Lung (tissue), 12 donors: ENCODE measurements around the gene LITAF. TPM values are rescaled to one million over a fixed set of nuclear protein-coding genes. Genes with fewer than 3 reads are reported as not detected.

Source experiments
- ATAC-seq: fragments of 200-7000 bp; cut with Tn5 transposase; one replicate; pipeline ENCODE4 v1.9.1; 2020; ENCODE audit warnings: moderate number of reproducible peaks; ENCODE audit not compliant: insufficient read depth, low FRiP score
- DNase-seq, 3 donors: peaks; one replicate each; pipeline ENCODE4 v3.0.0-alpha.2; 2013 to 2017
- H3K27ac ChIP-seq, 2 donors: one replicate each; pipeline ENCODE4 v1.5.1; 2013; ENCODE audit warnings: mild to moderate bottlenecking in 2 of 2, moderate library complexity in 2 of 2, control low read depth in 1 of 2, inconsistent platforms in 1 of 2, low read depth in 1 of 2, low read length in 1 of 2
- H3K27me3 ChIP-seq, 3 donors: one replicate each; pipeline ENCODE4 v1.5.1; 2013; ENCODE audit warnings: low read length in 2 of 3; ENCODE audit not compliant: control insufficient read depth in 3 of 3, insufficient read depth in 3 of 3
- H3K36me3 ChIP-seq, 4 donors: one replicate each; pipeline ENCODE4 v1.5.1; 2013; ENCODE audit warnings: low read length in 4 of 4, mild to moderate bottlenecking in 1 of 4, moderate library complexity in 1 of 4; ENCODE audit not compliant: control insufficient read depth in 4 of 4, insufficient read depth in 4 of 4
- H3K4me1 ChIP-seq, 5 donors: one replicate each; pipeline ENCODE4 v1.5.1; 2013; ENCODE audit warnings: low read length in 5 of 5, mild to moderate bottlenecking in 2 of 5, moderate library complexity in 1 of 5; ENCODE audit not compliant: control insufficient read depth in 5 of 5, insufficient read depth in 5 of 5
- H3K4me3 ChIP-seq: one replicate; pipeline ENCODE4 v1.5.1; 2013; ENCODE audit warnings: mild to moderate bottlenecking, control low read depth, moderate library complexity
- H3K9ac ChIP-seq, 2 donors: one replicate each; pipeline ENCODE4 v1.5.1; 2013; ENCODE audit warnings: low read length in 2 of 2, control low read depth in 1 of 2; ENCODE audit not compliant: insufficient read depth in 1 of 2
- H3K9me3 ChIP-seq, 4 donors: one replicate each; pipeline ENCODE4 v1.5.1; 2013; ENCODE audit warnings: low read length in 3 of 4, mild to moderate bottlenecking in 1 of 4, moderate library complexity in 1 of 4; ENCODE audit not compliant: control insufficient read depth in 4 of 4, insufficient read depth in 3 of 4
- WGBS, 2 donors: extraction: QIAGEN DNeasy Blood & Tissue Kit; methylation state at CpG; one replicate each; pipeline ENCODE4 v1.1.7; 2013; 5-methylcytosine and 5-hydroxymethylcytosine counted together
- polyA plus RNA-seq, 2 donors: library from polyadenylated mRNA; stranded (reverse); fragments of 200-250 nt; gene quantifications; one replicate each; pipeline ENCODE4 v1.2.1, GENCODE V29; 2013
- total RNA-seq, 2 donors: library from RNA; depleted of rRNA in 1 of 2; stranded (reverse); fragments of >200 nt in 1 of 2; gene quantifications; one replicate each; pipeline ENCODE4 v1.2.1, GENCODE V29; 2014 to 2021
- TF ChIP-seq, protein P1 (sequence below): IDR thresholded peaks from 2 replicates; pipeline ENCODE4 v1.5.1; 2012; ENCODE audit warnings: mild to moderate bottlenecking; ENCODE audit errors: control extremely low read depth, extremely low read depth
- donor health status: control.
- donor health status: control.
- donor health status: Bipolar disorder and iron deficiency.
- donor health status: healthy.
- donor health status: DM: yes; HTN: yes; CAD: no.

LITAF gene
- total and polyA plus RNA-seq, 4 donors: 66.4 to 406 (median 146) TPM

DNA sequence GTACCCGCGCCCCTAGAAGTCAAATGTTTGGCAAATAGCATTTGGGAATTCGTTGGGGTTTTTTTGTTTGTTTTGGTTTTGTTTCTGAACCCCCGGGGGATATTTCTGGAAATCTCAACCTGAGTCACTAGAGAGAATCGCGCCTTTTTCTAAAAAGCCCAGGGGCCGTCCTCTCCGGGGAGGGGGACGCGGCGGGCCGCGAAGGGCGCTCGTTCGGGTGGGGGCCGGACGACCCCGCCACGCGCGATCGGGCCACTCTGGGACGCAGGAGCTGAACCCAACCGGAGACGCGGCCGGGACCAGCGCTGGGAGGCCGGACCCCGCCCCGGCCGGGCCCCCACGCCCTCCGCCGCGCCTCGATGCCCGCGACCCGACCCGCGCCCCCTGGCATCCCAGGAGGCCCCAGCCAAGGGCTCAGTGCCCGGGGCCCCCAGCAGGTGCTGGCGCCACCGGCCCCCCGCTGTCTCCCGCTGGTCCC, 302 bp downstream of the LITAF start:
- ATAC-seq: peak; percentile 44
- H3K27me3 ChIP-seq: no peaks in the 10 kb centered on the region
- WGBS, 2 donors: 1% methylated on average over 32 to 48 of the region's 48 CpGs
- peak overlapping the region; percentile 93 to 94 for H3K27ac ChIP-seq
- DNase-seq: no peak
- H3K9me3 ChIP-seq: peaks cover 0 to 3% (median 0%) of the 10 kb centered on the region in 4 donors
- H3K4me3 ChIP-seq: peak overlapping the region; percentile 82
- H3K4me1 ChIP-seq: peaks cover 3 to 40% (median 14%) of the 10 kb centered on the region in 5 donors
- no peaks in the 10 kb centered on the region for H3K36me3 ChIP-seq
- H3K9ac ChIP-seq: peak overlapping the region; percentile 43 to 76
- TF ChIP-seq, protein P1, sequence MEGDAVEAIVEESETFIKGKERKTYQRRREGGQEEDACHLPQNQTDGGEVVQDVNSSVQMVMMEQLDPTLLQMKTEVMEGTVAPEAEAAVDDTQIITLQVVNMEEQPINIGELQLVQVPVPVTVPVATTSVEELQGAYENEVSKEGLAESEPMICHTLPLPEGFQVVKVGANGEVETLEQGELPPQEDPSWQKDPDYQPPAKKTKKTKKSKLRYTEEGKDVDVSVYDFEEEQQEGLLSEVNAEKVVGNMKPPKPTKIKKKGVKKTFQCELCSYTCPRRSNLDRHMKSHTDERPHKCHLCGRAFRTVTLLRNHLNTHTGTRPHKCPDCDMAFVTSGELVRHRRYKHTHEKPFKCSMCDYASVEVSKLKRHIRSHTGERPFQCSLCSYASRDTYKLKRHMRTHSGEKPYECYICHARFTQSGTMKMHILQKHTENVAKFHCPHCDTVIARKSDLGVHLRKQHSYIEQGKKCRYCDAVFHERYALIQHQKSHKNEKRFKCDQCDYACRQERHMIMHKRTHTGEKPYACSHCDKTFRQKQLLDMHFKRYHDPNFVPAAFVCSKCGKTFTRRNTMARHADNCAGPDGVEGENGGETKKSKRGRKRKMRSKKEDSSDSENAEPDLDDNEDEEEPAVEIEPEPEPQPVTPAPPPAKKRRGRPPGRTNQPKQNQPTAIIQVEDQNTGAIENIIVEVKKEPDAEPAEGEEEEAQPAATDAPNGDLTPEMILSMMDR: no peak

DNA sequence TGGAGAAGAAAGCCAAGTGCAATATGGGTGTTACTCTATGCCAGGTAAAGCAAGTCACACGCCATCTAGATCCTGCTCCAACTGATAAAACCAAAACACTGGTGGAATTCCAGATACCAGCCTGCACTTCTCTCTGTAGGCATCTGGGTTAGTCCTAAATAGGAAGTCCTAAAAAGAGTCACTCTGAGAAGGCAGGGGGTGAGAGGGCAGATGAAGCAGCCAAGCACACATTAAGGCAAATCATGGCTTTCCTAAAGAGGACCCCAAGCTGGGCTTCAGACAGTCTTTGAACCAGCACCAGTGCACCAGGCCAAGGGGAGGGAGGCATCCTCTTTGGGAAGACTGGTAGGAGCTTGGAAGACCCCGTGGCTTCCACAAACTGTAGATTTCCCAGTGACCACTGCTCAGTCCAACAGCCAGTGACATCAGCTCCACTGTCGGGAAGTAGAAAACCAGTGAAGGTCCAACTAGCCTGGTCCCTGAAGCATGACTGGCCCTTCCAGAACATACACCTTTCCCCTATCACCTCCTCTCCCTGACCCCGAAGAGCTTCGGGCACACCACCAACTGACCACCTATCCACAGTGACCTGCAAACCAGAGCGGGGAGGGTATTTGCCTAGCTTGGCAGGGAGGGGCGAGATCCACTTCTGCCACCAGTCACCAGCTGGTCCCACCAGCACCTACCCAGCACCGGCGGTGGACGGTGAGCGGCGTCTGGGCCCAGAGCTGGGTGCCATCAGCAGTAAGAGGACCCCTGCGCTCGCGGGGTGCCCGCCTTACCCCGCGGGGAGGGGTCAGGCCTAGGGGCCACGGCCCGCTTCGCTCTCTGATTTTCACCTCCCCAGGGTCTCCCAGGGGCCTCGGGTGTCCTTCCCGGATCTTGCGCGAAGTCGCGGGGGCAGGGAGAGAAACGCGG, 1.0 kb downstream of the LITAF start:
- peak overlapping the region; percentile 43 to 76 for H3K9ac ChIP-seq
- TF ChIP-seq, protein P1: no peak
- H3K9me3 ChIP-seq: peaks cover 0 to 3% (median 0%) of the 10 kb centered on the region in 4 donors
- no peaks in the 10 kb centered on the region for H3K36me3 ChIP-seq
- peak in 2 of 3 donors; percentile 49 to 67 for DNase-seq
- no peak for ATAC-seq
- H3K27me3 ChIP-seq: no peaks in the 10 kb centered on the region
- H3K4me1 ChIP-seq: peaks cover 5 to 41% (median 14%) of the 10 kb centered on the region in 5 donors
- peak overlapping the region; percentile 82 for H3K4me3 ChIP-seq
- 26 to 40% methylated on average over 29 of the region's 29 CpGs for WGBS, 2 donors
- H3K27ac ChIP-seq: peak overlapping the region; percentile 93 to 94

DNA sequence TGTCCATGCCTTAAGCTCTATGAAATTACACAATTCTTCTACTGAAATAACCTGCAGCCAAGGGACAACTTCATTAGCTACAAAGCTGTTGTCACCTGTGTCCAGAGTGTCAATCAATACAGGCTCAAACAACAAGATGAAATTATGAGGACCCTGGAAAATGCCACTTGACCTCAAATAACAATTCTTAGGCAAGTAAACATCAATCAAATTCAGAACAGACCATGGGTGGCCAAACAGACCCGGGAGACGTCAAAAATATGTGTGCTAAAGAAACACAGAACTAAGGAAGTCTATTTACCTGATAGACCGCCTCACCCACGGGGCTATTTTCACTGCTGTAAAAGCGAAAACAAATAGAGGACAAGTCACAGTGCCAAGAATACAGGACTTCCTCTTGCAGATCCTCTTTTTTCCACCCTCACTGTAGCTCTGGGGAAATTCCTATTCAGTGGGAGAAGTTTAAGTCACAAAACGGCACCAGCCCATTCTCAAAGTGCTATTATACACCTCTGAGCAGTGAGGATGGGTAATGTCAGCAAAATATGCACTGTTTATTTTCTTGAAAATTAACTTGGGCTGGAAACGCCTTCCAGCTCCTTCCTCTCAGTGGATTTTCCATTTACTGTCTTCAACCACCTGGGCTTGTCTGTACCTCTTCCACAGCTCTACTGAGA, 2.7 kb downstream of the LITAF start:
- no peak for DNase-seq

More for the DNA sequence above, 2.7 kb downstream of the LITAF start:
- TF ChIP-seq, protein P1: no peak
- Histone ChIP-seq H3K9me3 (peaks cover 0 to 3% (median 0%) of the 10 kb centered on the region in 4 donors), H3K4me1 (peaks cover 5 to 41% (median 14%) of the 10 kb centered on the region in 5 donors), H3K36me3 (no peaks in the 10 kb centered on the region), H3K27me3 (no peaks in the 10 kb centered on the region), H3K27ac (peak overlapping the region in 1 of 2 donors; percentile 84), H3K4me3 (no peak overlapping the region), H3K9ac (peak overlapping the region in 1 of 2 donors; percentile 14)
- no peak for ATAC-seq
- WGBS, 2 donors: 7 to 12% methylated on average over 7 of the region's 7 CpGs
